ENCODE results near the gene TMPRSS4.

TMPRSS4 gene

GRCh38 chr11:118080296-118080695, 3.4 kb downstream of the TMPRSS4 start:
- DNase-seq (ENCODE audit: low read depth) = no peak

DNA sequence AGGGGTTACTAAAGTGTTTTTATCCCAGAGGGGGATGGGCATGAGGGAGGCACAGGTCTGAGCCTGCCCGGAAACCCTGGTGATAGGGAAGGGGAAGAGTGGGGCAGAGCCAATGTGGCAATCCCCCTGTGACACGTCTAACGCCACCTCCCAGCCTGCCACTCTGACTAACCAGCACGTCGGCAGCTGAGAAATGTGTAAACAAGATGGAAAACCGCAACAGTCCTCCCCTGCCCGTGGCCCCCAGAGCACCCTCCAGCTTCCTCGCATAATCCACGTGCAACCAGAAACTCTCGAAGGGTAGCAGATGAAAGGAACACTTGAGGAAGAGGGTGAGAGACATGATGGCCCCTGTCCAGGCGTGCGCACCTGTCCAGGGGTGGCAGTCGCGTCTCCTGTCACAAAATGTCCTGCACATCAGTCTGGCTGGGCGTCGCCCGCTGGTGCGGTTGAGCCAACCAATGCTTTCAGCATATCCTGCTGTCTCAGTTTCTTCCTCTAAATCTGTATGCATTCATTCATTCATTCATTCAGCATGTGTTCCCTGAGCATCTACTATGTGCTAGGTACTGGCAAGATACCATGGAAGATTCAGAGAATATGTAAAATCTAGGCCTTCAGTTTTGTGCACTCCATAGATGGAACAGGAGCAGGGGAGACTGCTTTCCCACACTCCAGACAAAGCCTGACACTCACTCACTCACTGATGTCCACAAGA, 4.5 kb downstream of the TMPRSS4 start:
- no peak for DNase-seq (ENCODE audit: low read depth)

DNA sequence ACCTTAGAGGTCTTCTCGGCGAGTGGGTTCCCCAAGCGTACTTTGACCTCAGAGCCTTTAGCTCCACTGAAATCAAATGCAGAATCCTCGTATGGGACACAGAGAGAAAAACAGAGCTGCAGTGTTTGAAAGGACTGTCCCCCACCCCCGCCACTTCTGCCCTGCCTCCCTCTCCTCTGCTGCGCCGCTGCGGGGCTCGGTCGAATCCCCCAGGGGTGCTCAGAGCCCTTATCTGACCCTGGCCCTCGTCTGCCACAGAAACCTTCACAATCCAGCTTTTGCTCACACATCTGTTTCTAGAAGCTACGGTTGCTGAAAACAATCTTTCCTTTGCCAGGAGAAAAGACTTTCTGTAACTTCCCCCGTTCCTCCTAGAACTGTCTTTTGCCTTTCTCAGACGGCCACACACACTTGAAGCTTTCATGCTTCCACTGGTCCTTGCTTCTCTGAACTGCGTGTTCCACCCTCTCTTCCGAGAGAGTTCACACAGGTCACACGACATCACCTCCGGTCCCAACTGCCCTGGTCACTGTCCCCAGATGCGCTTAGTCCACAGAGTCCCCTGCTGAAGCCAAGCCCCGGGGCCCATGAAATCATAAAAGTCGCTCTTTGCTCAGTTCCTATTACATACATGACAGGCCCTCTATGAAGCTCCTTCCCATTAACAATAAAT, 6.1 kb downstream of the TMPRSS4 start:
- no peak for DNase-seq (ENCODE audit: low read depth)

DNA sequence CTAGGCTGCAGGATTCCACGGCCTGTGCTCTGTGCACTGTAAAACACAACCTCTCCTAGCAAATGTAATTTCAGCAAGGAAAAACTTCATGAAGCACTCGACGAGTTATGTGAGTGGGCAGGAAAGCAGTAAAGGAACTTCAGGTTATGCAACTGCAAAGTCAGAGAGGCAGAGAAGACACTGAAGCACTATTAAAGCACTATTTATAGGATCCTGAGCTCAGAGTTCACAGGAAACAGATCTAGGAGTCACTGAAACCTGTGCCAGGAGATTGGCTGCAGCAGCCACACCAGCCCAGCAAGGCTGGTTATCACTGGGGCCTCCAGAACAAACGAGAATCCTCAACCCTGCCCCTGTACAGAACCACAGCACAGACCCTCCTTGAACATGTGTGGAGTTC, 7.4 kb downstream of the TMPRSS4 start:
- DNase-seq (ENCODE audit: low read depth) = no peak

- no peak for DNase-seq (ENCODE audit: low read depth)
Measured at GRCh38 chr11:118084656-118085055, 7.8 kb downstream of the TMPRSS4 start.

DNA sequence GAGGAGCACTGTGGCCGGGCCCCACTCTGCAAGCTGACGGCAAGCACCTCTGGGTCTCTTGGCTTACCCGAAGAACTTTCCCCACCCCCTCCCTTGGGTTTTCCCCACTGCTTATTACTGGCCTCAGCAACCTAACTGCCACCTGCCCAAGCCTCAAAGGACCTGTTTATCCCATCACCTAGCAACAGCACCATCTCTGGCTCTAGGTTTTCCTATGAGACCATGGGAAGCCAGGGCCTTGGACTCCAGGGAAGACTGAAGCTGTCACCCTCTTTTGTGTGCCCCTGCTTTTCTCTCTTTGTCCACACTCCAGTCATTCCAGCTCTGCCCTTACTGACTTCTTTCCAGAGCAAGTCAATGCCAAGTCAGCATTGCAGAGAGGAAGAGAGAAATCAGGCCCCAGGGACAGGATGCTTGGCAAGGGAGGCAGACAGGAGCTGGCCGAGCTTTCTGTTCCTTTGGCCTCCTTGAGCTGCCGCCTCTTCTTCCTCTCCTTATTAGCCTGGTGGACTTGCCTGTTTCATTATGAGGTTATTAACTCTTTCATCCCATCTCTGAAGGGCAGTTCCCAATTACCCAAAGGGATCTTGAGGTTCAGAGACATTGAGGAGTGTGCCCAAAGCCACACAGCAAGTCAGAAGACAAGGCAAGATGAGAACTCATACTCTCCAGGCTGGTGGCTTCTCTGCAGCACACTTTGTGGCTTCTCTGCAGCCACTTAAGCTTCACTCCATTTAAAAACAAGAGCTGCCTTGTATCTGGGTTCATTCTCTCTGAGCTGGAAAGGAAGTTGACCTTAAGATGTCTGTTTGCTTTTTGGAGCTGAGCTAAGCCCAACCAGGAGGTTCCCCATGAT, 10.3 kb downstream of the TMPRSS4 start, which contains the start of gene SMIM35:
Gene SMIM35, minus strand, starts transcription at position 51 of the 856 bp plus-strand sequence. CDS start 206 bp downstream, outside the sequence.
- DNase-seq (ENCODE audit: low read depth) = no peak

DNA sequence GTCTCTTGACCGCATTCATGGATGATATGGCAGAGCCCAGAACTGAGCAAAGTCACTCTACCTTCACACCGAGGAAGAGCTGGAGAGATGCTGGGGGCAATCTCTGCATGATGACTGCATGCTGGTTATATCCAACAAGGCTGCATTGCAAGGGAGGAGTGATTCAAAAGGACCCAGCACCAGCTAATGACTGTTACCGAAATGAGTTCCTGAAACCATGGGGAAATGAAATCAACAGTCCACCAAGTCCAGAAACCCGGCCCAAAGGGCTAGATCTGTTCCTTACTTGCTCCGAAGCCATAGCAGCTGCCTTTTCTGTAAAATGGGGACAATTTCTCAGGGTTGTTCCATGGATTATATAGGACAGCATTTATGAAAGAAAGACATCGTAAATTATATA, 11.1 kb downstream of the TMPRSS4 start:
- DNase-seq (ENCODE audit: low read depth) = no peak

DNA sequence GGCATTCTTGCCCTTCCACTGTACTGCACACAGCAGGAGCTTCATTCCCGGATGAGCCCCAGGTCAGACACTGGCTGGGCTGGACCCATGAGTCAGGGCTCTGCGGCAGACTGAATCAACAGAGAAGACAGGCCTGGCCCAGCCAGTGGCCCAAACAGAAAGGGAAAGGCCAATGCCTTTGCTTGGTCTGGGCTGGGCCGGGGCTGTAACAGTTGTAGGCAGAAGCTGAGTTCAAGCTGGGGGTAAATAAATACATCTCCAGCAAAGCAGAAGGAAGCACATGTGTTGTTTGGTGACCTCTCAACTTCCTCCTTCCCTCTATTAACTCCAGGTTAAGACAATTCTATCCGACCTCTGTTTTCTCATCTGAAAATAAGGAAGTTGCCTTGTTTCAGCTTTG, 11.7 kb downstream of the TMPRSS4 start:
- no peak for DNase-seq (ENCODE audit: low read depth)

DNA sequence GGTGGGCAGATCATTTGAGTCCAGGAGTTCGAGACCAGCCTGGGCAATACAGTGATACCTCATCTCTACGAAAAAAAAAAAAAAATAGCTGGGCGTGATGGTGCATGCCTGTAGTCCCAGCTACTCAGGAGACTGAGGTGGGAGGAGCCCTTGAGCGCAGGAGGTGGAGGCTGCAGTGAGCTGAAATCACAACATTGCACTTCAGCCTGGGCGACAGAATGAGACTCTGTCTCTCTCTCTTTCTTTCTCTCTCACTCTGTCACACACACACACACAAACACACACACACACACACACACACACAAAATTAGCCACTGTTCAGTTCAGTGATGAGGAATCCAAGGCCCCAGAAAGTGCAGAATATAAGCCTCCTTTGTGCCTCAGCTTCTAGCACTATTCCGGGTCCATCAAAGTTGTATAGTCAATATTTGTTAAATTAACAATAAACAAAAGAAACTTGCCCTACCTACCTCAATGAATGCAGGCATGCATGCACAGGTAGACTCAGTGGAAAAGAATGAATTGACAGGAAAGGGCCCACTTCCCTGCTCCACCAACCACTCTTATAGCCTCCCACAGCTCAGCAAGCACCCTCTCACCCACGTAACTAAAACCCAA, 13.8 kb downstream of the TMPRSS4 start:
- no peak for DNase-seq (ENCODE audit: low read depth)

DNA sequence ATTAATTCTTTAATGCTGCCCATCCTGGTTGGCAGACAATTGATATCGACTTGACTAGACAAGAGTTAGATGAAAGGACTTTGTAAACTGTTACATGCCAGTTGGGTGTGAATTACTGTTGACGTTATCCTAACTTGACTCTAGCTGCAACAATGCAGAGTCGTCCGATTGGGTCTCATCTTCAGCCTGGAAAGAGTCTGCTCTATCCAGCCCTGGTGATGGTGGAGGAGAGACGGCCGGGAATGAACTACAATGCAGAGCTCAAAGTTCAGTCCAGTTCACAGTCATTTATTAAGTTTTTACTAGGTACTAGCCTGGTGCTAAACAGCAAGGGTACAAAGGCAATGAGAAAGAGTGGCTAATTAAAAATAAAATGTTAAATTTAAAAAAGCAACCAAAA, 14.8 kb downstream of the TMPRSS4 start:
- DNase-seq (ENCODE audit: low read depth) = no peak

GRCh38 chr11:118092907-118093571, 16.2 kb downstream of the TMPRSS4 start:
- no peak for DNase-seq (ENCODE audit: low read depth)

DNA sequence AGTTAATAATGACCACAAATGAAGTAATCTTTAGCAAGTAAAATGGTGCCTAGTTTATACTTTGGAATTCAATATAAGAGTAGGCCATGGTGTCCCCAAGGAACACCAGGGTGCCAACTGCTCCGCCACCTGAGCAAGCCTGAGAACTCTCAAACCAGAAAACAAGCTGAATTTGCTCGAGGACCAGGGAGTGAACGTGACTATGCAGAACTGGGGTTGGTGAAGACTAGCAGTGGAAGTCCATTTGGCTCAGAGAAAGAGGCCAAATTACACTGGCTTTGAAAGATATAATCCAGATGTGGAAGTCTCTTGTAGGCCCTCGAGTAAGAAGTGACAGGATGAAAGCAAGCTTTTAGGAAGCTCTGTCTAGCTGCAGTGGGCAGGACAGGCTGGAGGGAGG, 18.6 kb downstream of the TMPRSS4 start:
- DNase-seq (ENCODE audit: low read depth) = no peak

DNA sequence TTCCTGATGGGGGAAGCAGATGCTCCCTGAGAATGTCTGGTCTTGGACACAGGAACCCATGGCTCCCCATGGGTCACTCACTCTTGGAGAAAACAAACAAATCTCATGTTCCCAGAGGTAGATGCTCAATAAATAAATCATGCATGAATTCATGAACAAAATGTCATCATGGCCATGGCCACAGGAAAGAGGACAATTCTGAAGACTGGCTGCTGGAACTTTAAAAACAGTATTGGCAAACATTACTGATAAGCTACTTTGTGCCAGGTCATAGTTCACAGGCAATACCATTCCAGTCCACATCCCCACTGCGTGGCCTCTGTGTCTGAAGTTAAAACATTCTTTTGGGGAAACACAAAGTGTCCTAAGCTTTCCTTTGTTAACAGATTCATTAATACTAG, 19.1 kb downstream of the TMPRSS4 start:
- DNase-seq (ENCODE audit: low read depth) = no peak

DNA sequence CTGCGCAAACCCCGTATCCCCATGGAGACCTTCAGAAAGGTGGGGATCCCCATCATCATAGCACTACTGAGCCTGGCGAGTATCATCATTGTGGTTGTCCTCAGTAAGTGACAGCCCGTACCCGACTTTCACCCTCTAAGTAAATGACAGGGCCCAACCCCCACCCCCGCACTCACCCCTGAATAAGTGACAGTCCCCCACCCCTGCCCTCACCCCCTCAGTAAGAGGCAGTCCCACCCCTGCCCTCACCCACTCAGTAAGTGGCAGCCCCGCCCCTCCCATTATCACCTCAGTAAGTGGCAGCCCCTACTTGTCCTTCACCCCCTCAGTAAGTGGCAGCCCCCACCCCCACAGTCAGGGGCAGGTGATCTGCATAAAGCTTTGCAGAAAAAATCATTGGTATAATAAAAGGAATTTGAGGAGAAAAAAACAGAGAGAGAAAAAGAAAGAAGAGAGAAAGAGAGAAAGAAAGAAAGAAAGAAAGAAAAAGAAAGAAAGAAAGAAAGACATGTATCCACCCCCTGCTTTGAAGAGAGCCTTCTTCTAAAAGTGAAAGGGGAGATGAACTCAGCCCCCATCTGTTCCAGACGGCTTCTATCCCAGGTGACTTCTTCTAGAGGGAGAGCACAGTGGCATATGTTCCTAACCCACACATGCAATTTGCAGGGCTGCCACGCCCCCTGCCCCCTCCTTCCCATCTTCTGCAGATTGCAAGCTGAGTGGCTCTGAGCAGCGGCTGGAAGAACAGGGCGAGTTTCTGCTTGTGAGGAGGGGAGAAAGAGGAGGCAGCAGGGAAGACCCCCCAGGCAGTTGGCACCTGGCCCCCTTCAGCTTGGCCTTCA, 22.3 kb downstream of the TMPRSS4 start:
- DNase-seq (ENCODE audit: low read depth) = no peak

DNA sequence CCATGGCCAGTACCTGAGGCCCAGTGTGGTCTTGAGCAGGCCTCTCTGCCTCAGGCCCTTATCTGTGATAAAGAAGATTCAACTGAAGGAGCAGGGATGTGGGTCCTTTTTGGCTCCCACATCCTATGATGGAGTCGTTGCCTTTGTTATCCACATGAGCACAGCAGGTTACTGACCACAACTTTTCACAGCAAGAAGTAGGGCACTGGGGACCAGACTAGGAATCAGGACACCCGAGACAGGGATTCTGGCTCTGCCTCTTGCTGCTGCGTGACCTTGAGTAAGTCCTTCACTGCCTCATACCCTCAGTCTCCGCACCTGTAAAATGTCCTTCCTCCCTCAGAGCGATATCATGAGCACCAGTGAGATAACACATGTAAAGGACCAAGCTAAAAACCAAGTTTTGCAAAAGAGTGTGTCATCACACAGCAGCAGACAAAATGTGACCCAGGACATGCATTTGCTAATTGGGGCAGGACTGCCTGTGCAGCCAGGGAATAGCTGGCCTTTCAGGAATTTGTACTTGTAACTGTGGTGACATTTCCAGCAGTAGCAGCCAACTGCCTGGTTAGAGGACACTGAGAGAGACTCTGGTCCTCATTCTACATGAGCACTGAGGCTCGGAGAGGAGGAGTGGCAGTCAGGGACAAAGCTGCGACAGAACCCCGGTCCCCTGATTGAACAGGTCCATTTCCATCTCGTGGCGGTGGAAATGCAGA, 23.1 kb downstream of the TMPRSS4 start:
- no peak for DNase-seq (ENCODE audit: low read depth)

DNA sequence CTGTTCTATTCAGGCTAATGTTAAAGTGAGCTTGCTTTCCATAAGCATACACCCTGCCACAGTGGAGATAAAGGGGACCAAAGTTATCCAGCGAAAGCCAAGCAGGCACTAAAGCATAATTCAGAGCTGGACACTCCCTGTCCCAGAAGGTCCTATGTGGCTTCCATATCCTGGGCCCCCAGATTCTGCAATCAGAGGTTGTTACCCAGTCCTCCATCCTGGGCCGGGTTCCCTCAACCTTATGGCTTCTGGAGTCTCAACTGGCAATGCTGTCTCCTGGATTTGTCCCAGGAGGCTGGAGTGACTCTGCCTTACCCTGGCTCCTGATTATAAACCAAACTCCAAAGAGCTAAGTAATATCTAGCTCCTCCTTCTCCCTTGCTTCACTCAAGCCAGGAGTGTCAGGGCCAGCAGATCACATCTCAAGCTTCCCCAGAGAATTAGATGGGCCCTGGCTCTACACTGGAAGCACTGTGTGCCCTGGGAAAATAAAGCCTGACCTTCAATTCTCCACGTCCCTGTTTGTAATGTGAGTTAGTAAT, 23.9 kb downstream of the TMPRSS4 start:
- DNase-seq (ENCODE audit: low read depth) = no peak

- DNase-seq (ENCODE audit: low read depth) = no peak
Measured at GRCh38 chr11:118102721-118103261, 25.9 kb downstream of the TMPRSS4 start.

DNA sequence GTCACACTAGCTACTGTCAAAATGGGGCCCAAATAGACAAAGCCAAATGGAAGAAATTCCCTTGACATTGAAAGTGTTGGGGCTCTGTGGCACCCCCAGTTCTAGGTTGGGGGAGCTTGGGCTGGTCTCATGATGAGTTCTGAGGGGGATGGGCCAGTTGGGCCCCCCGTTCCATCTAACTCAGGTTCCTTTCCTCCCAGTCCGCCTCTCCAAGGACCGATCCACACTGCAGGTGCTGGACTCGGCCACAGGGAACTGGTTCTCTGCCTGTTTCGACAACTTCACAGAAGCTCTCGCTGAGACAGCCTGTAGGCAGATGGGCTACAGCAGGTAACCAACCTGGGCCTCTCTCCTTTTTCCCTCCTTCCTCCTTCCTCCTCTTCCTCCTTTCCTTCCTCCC, 27.6 kb downstream of the TMPRSS4 start:
- DNase-seq (ENCODE audit: low read depth) = no peak

- no peak for DNase-seq (ENCODE audit: low read depth)
Measured at GRCh38 chr11:118105657-118106305, 28.9 kb downstream of the TMPRSS4 start.

All from HS-5 (cell line).